Measurements from ENCODE around the gene FOXF1. TPM values are rescaled to one million over a fixed set of nuclear protein-coding genes. Genes with fewer than 3 reads are reported as not detected.

Gene FOXF1
- total and polyA plus RNA-seq, 9 of the 15 experiments (the other 6 are each of a cell fraction or from before 2014, with no cell fraction given), result 0.04 TPM; not detected in 8

- H3K27me3 ChIP-seq (ENCODE audit: control insufficient read depth in 2 of 2, insufficient read depth in 2 of 2, low read length in 2 of 2), result peaks cover 58 to 77% of the 10 kb centered on the region in 2 experiments
- under 1% methylated on average over 19 of the region's 19 CpGs for WGBS (ENCODE audit: insufficient coverage, low coverage, missing lambda C conversion rate)
- TF ChIP-seq TAF7 (tag; IDR thresholded peaks at IDR 0.05), result no peak
- no peak for TF ChIP-seq SMARCB1 (IDR thresholded peaks at IDR 0.05; ENCODE audit: insufficient read length, low read depth)
- TF ChIP-seq BRD4 (IDR thresholded peaks at IDR 0.05), result no peak
- no peak for TF ChIP-seq MXD1 (CRISPR knock-in tag; IDR thresholded peaks at IDR 0.05; ENCODE audit: borderline replicate concordance, poor library complexity, severe bottlenecking)
- TF ChIP-seq SFPQ (IDR thresholded peaks at IDR 0.05; ENCODE audit: low read depth, low read length), result no peak
- no peak for TF ChIP-seq SP1 (CRISPR knock-in tag; IDR thresholded peaks at IDR 0.05)
- no peak for TF ChIP-seq TSHZ1 (CRISPR knock-in tag; IDR thresholded peaks at IDR 0.05)
- TF ChIP-seq RREB1 (CRISPR knock-in tag; IDR thresholded peaks at IDR 0.05), result no peak
Measured at GRCh38 chr16:86501989-86502855, 8.1 kb upstream of the FOXF1 start.

More at GRCh38 chr16:86501989-86502855, 8.1 kb upstream of the FOXF1 start:
- in situ Hi-C loops (cut with MboI), result no loop called here
- Histone ChIP-seq H3K36me3 (ENCODE audit: control insufficient read depth, insufficient read depth, low read length) (no peaks in the 10 kb centered on the region), H4K20me1 (replicated peaks; ENCODE audit: control insufficient read depth, insufficient read depth, low read length) (peaks cover 10% of the 10 kb centered on the region; the same call in 1 of the 2 replicates), H3K9me3 (replicated peaks; ENCODE audit: control insufficient read depth, insufficient read depth, low read depth, low read length) (no peaks in the 10 kb centered on the region), H2AFZ (ENCODE audit: low read depth, low read length) (no peak overlapping the region), H3K79me2 (ENCODE audit: control insufficient read depth, insufficient read depth, low read length) (no peaks in the 10 kb centered on the region), H3K4me1 (replicated peaks in 1 of 2; ENCODE audit: control insufficient read depth in 2 of 2, insufficient read depth in 2 of 2, low read length in 2 of 2) (no peaks in the 10 kb centered on the region), H3K4me2 (ENCODE audit: insufficient read depth, low read length) (no peak overlapping the region), H3K9me1 (ENCODE audit: control insufficient read depth, insufficient read depth, low read length) (no peaks in the 10 kb centered on the region), H3K27ac (ENCODE audit: extremely low read depth, low read depth, low read length) (no peak overlapping the region), H3K9ac (ENCODE audit: insufficient read depth in 1 of 2, low read depth in 2 of 2, low read length in 2 of 2) (no peak overlapping the region), H3K4me3 (no peak overlapping the region)
- ChIA-PET POLR2A (interaction anchor here (1.0 kb wide), 1 partner anchor 16 kb away, joined by 3 read pairs; no protein-coding TSS in a partner anchor), CTCF (ENCODE audit: low intra/inter-chr PET ratio) (no interaction called here)
- intact Hi-C loops (cut with micrococcal nuclease), result no loop called here
- FAIRE-seq (no peak), DNase-seq (ENCODE audit: extremely low read depth in 1 of 4, low spot score in 3 of 4) (no peak), ATAC-seq (no peak)
- no TSS peak for BruUV-seq (replicated peaks)

Measured in K562 (cell line).